Right lobe of liver (tissue), 6 donors: ENCODE measurements around the gene FABP3. TPM values are rescaled to one million over a fixed set of nuclear protein-coding genes. Genes with fewer than 3 reads are reported as not detected.
A peak's percentile ranks its signal among the peaks of the same experiment; 100 is the strongest.

Experiments
- ATAC-seq, 4 donors: fragments of 200-7000 bp; cut with Tn5 transposase; one replicate each; pipeline ENCODE4 v1.9.1; 2020; ENCODE audit warnings: mild to moderate bottlenecking in 4 of 4, moderate library complexity in 4 of 4
- DNase-seq, 3 donors: peaks; one replicate each; pipeline ENCODE4 v3.0.0-alpha.2; 2020
- H3K27ac ChIP-seq, 3 donors: fragments of 200-600 bp; one replicate each; pipeline ENCODE4 v1.8.0; 2022
- H3K27me3 ChIP-seq, 2 donors: fragments of 200-600 bp; one replicate each; pipeline ENCODE4 v1.8.0; 2022
- H3K36me3 ChIP-seq, 4 donors: fragments of 200-600 bp; sonication (generic) in 1 of 4; one replicate each; pipeline versions ENCODE4 v1.5.1 to v1.8.0; 2017 to 2022; ENCODE audit warnings: control low read depth in 1 of 4
- H3K4me1 ChIP-seq, 4 donors: fragments of 200-600 bp; sonication (generic) in 1 of 4; one replicate each; pipeline versions ENCODE4 v1.5.1 to v1.8.0; 2017 to 2022; ENCODE audit warnings: control low read depth in 1 of 4
- H3K4me3 ChIP-seq, 3 donors: fragments of 200-600 bp; one replicate each; pipeline ENCODE4 v1.8.0; 2022
- H3K9me3 ChIP-seq, 4 donors: fragments of 200-600 bp; sonication (generic) in 1 of 4; one replicate each; pipeline versions ENCODE4 v1.5.1 to v1.8.0; 2017 to 2022; ENCODE audit warnings: control low read depth in 1 of 4
- POLR2A ChIP-seq: fragments of 450-650 bp; IDR thresholded peaks from one replicate; pipeline ENCODE4 v1.6.1; 2017; ENCODE audit warnings: antibody characterized with exemption, mild to moderate bottlenecking
- WGBS: methylation state at CpG from one replicate; pipeline ENCODE4 v1.1.6; 2018; ENCODE audit warnings: low coverage, low lambda C conversion rate; ENCODE audit not compliant: insufficient coverage; ENCODE audit errors: missing lambda C conversion rate; 5-methylcytosine and 5-hydroxymethylcytosine counted together
- intact Hi-C, 2 donors: fragments of 100-400 bp; cut with DNase I; formaldehyde crosslinking; loops; one replicate each; pipeline versions ENCODE4 v1.11.2 to v1.14.1; 2022
- total RNA-seq, 6 experiments: library from RNA; depleted of rRNA in 2 of 6; stranded (reverse); fragments of >200 nt in 2 of 6; fragmentation: NEBNext Ultra II Directional in 3 of 6; extraction: Animal tissue kit (Norgen Biotek cat#: 25700) in 3 of 6; gene quantifications; one replicate each; pipeline versions ENCODE4 v1.1.0 to v1.2.4, GENCODE V29; 2016 to 2023
- TF ChIP-seq, protein P1 (sequence below), 4 donors: fragments of 200-600 bp in 3 of 4; fragments of 450-650 bp in 1 of 4; IDR thresholded peaks; one replicate each; pipeline versions ENCODE4 v1.5.1 to v1.8.0; 2016 to 2022; ENCODE audit warnings: antibody characterized with exemption in 4 of 4, mild to moderate bottlenecking in 2 of 4
- donor health status: DM: no; HTN: yes; CAD: no.
- donor health status: DM: no; HTN: no; CAD: no.
- donor health status: DM: no; HTN: no; CAD: no.
- donor health status: DM: no; HTN: yes; CAD: no.
- donor health status: DM: no; HTN: yes; CAD: no.

FABP3 gene
- total RNA-seq, 6 experiments from 2014 or later = 1.3 to 8.3 (median 4.6) TPM

DNA sequence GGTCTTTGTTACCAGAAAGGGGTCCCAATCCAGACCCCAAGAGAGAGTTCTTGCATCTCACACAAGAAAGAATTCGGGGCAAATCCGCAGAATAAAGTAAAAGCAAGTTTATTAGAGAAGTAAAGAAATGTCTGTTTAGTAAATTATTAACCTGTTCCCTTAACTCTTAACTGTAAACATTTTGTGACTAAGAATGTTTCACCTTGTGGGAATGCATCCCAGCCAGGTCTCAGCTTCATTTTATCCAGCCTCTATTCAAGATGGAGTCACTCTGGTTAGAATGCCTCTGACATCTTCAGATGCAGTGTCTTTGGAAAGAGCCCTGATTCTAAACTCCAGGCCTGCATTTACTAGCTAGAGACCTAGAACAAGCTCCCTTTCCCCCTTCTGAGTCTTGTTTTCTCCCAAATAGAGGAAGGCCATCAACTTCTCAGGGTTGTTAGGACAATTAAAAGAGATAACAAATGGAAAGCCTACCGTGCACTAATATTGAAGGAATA, 4.5 kb upstream of the FABP3 start:
- intact Hi-C loops = no loop called here
- WGBS = 94% methylated on average over 3 of the region's 3 CpGs

DNA sequence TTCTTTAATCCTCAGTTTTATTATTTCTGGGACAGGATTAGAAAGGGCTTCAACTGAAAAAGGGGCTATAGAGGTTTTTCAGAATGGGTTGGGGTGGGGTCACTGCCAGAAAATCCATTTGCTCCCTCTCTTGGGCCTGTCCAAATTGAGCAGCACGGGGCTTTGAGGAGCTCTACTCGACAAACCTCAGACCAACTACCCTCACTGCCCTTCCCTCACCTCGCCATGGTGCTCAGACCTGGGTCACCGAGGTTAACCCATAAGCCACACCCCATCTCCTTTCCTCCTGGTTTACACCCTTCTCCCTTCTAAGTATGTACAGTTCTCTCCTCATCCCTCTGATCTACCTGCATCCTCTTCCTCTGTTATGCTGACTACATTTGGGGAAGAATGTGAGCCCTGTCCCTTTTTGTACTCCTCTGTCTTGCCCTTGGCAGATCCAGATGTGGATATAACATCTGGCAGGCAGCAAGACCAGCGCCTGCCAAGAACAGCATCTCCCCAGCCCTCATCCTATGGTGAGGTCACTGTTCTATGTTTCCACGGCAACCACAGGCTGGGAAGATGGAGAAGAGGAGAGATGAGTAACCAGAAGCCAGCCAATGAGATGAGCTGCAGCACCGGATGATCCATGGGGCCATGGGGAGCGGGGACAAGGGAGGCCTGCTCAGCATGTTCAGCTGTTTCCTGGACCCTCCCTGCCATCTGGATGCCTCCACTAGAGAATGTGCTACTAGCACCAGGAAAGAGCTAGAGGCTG, 3.7 kb upstream of the FABP3 start:
- no peak overlapping the region for H3K4me3 ChIP-seq
- H3K4me1 ChIP-seq = peaks cover 0 to 22% (median 10%) of the 10 kb centered on the region in 4 donors
- WGBS = 80% methylated on average over 7 of the region's 8 CpGs
- no peaks in the 10 kb centered on the region for H3K27me3 ChIP-seq
- DNase-seq = no peak
- no peak for ATAC-seq
- no peaks in the 10 kb centered on the region for H3K9me3 ChIP-seq
- TF ChIP-seq, protein P1, sequence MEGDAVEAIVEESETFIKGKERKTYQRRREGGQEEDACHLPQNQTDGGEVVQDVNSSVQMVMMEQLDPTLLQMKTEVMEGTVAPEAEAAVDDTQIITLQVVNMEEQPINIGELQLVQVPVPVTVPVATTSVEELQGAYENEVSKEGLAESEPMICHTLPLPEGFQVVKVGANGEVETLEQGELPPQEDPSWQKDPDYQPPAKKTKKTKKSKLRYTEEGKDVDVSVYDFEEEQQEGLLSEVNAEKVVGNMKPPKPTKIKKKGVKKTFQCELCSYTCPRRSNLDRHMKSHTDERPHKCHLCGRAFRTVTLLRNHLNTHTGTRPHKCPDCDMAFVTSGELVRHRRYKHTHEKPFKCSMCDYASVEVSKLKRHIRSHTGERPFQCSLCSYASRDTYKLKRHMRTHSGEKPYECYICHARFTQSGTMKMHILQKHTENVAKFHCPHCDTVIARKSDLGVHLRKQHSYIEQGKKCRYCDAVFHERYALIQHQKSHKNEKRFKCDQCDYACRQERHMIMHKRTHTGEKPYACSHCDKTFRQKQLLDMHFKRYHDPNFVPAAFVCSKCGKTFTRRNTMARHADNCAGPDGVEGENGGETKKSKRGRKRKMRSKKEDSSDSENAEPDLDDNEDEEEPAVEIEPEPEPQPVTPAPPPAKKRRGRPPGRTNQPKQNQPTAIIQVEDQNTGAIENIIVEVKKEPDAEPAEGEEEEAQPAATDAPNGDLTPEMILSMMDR (IDR thresholded peaks at IDR 0.05) = no peak
- no peak for TF ChIP-seq POLR2A
- intact Hi-C loops = no loop called here
- H3K27ac ChIP-seq = no peak overlapping the region
- no peaks in the 10 kb centered on the region for H3K36me3 ChIP-seq

More for the DNA sequence above, 4.5 kb upstream of the FABP3 start:
- Histone ChIP-seq H3K36me3 (no peaks in the 10 kb centered on the region), H3K4me1 (peaks cover 0 to 14% (median 5%) of the 10 kb centered on the region in 4 donors), H3K4me3 (no peak overlapping the region), H3K27me3 (no peaks in the 10 kb centered on the region), H3K27ac (no peak overlapping the region), H3K9me3 (no peaks in the 10 kb centered on the region)
- TF ChIP-seq POLR2A = no peak
- TF ChIP-seq, protein P1 (IDR thresholded peaks at IDR 0.05) = no peak
- no peak for ATAC-seq
- DNase-seq = no peak

DNA sequence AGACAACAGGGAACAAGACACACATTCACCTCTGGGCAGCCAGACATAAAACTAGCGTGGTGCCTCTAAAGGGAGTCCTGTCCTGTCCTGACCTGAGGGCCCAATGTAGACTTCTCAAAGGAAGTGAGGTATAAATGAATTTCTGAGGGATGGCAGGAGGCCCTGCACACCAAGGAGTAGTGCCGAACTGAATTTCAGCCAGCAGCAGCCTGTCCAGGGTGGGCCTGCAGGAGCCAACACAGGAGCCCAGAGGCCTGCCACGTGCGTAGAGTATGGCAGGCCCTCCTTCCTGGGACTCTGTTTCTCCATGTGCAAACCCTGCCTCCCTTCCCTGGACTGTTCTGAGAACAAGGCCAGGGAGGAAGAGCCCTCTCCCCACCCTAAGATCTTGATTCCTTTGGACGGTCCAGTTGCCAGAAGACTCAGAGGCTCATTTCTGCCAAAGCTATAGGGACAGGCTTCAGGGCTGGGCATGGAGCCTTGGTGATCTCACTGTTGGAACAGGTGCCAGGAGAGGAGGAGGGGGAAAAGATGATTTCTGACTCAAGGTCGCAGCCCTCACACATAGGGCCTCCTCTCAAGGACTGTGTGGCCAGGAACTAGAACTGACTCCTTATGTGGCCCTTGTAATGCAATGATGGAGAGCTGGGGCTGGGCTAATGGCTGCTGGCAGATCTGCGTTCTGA, 1.8 kb upstream of the FABP3 start:
- no peak for ATAC-seq

DNA sequence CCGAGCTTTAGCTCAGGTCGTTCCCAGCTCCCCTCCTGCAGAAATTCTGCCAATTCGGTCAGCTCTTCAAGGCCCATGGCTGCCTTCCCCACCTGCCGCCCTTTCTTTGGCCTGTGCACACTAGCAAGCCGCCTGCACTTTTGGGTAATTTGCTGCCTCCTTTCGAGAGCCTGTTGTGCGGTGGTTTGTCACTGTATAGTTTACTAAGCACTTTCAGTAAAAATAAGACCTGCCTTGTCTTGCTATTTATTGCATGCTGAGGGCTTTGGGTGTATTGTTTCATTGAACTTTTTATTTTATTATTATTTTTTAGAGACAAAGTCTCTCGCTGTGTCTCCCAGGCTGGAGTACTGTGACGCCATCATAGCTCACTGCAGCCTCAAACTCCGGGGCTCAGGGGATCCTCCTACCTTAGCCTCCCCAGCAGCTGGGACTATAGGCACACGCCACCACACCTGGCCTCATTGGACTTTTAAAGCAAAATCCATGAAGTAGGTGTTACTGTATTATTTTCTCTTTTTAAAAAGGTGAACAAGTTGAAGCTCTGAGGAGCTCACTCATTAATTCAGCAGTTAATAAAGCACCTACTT, 1.1 kb upstream of the FABP3 start:
- Histone ChIP-seq H3K9me3 (no peaks in the 10 kb centered on the region), H3K27ac (no peak overlapping the region), H3K36me3 (no peaks in the 10 kb centered on the region), H3K4me3 (peak overlapping the region in 1 of 3 donors; percentile 46), H3K4me1 (peaks cover 0 to 36% (median 13%) of the 10 kb centered on the region in 4 donors), H3K27me3 (no peaks in the 10 kb centered on the region)
- intact Hi-C loops = no loop called here
- no peak for DNase-seq
- 49% methylated on average over 11 of the region's 11 CpGs for WGBS
- TF ChIP-seq, protein P1 (IDR thresholded peaks at IDR 0.05) = no peak
- no peak for TF ChIP-seq POLR2A
- ATAC-seq = no peak

More for the DNA sequence above, 1.8 kb upstream of the FABP3 start:
- no peak for DNase-seq
- Histone ChIP-seq H3K27ac (no peak overlapping the region), H3K4me3 (no peak overlapping the region), H3K36me3 (no peaks in the 10 kb centered on the region), H3K9me3 (no peaks in the 10 kb centered on the region), H3K27me3 (no peaks in the 10 kb centered on the region), H3K4me1 (peaks cover 0 to 30% (median 12%) of the 10 kb centered on the region in 4 donors)
- TF ChIP-seq, protein P1 (IDR thresholded peaks at IDR 0.05) = no peak
- no peak for TF ChIP-seq POLR2A
- WGBS = 93% methylated on average over 3 of the region's 7 CpGs
- intact Hi-C loops = no loop called here
